Measurements from ENCODE around the gene SLC25A53.

Gene SLC25A53

GRCh38 chrX:104112326-104112951 lies 44.4 kb downstream of the SLC25A53 start, which contains the start of gene ZCCHC18 (continued):
- TF ChIP-seq PRDM6 (tag by site-specific recombination; IDR thresholded peaks at IDR 0.05) (no peak), ZNF639 (tag by site-specific recombination; IDR thresholded peaks at IDR 0.05) (no peak), ZNF19 (tag by site-specific recombination; IDR thresholded peaks at IDR 0.05; ENCODE audit: low read depth) (no peak), ZNF791 (tag by site-specific recombination; IDR thresholded peaks at IDR 0.05) (no peak), ZNF354C (tag by site-specific recombination; IDR thresholded peaks at IDR 0.05; ENCODE audit: borderline replicate concordance, low read depth) (no peak), ZNF580 (tag by site-specific recombination; IDR thresholded peaks at IDR 0.05) (no peak), REST (tag by site-specific recombination; IDR thresholded peaks at IDR 0.05) (no peak), ZNF311 (tag by site-specific recombination; IDR thresholded peaks at IDR 0.05; ENCODE audit: borderline replicate concordance) (no peak), HOXA7 (CRISPR knock-in tag; IDR thresholded peaks at IDR 0.05; ENCODE audit: borderline replicate concordance) (no peak), ZNF23 (tag by site-specific recombination; IDR thresholded peaks at IDR 0.05; ENCODE audit: borderline replicate concordance) (no peak), ZNF529 (tag by site-specific recombination; IDR thresholded peaks at IDR 0.05; ENCODE audit: insufficient replicate concordance) (no peak), ZNF114 (tag by site-specific recombination; IDR thresholded peaks at IDR 0.05) (no peak), ZNF121 (tag by site-specific recombination; IDR thresholded peaks at IDR 0.05) (no peak), ZNF658 (tag by site-specific recombination; IDR thresholded peaks at IDR 0.05) (no peak), ZNF670 (tag by site-specific recombination; IDR thresholded peaks at IDR 0.05; ENCODE audit: low read depth) (no peak), ZNF596 (tag by site-specific recombination; IDR thresholded peaks at IDR 0.05) (no peak), ZNF449 (tag by site-specific recombination; IDR thresholded peaks at IDR 0.05) (0 out of 2 replicates have a peak, but pooled peaks have one; percentile 19), ZBTB7A (tag by site-specific recombination; IDR thresholded peaks at IDR 0.05; ENCODE audit: low read depth) (no peak), FEZF1 (tag by site-specific recombination; IDR thresholded peaks at IDR 0.05) (no peak), SETDB1 (IDR thresholded peaks at IDR 0.05; ENCODE audit: insufficient read length, low read length) (no peak), ZBTB11 (tag by site-specific recombination; conservative IDR thresholded peaks at IDR 0.05; ENCODE audit: low read depth) (peak; percentile 66), TSHZ1 (tag by site-specific recombination; IDR thresholded peaks at IDR 0.05; ENCODE audit: borderline replicate concordance) (no peak), ZNF549 (tag by site-specific recombination; IDR thresholded peaks at IDR 0.05) (no peak), ZNF302 (tag by site-specific recombination; IDR thresholded peaks at IDR 0.05; ENCODE audit: low read depth) (no peak)

All from HEK293 (cell line).